HepG2 (cell line): ENCODE data around the gene ARAP1. TPM values are rescaled to one million over a fixed set of nuclear protein-coding genes. Genes with fewer than 3 reads are reported as not detected.

Source experiments
- ATAC-seq: fragments of 200-7000 bp; cut with Tn5 transposase; 3 replicates; pipeline ENCODE4 v1.9.1; 2020; ENCODE audit warnings: mild to moderate bottlenecking, moderate library complexity
- BruUV-seq: library from RNA; stranded (reverse); fragments of 400-500 nt; replicated peaks from 2 replicates; lab custom pipeline; 2021; lab: Mats Ljungman, UMichigan
- CTCF ChIA-PET: fragments of 300-600 bp; formaldehyde crosslinking; extraction: SDS; loops from one replicate; lab custom pipeline; 2021; ENCODE audit warnings: low total read pairs, inconsistent platforms, low intra/inter-chr PET ratio; lab: Yijun Ruan, JAX
- POLR2A ChIA-PET: fragments of 350-600 bp; sonication (Branson Sonifier 250); formaldehyde crosslinking; loops from one replicate; lab custom pipeline; 2020; ENCODE audit warnings: antibody characterized with exemption, inconsistent platforms; lab: Yijun Ruan, JAX
- DNase-seq: peaks from one replicate; pipeline ENCODE4 v3.0.0-alpha.2; 2015; ENCODE audit warnings: low spot score
- FAIRE-seq: peaks from 3 replicates; lab custom pipeline; 2011; peaks lifted over from hg19 to GRCh38; lab: Jason Lieb, UNC
- H2AFZ ChIP-seq: one replicate; pipeline ENCODE4 v1.6.1; 2011; ENCODE audit warnings: low read length, inconsistent platforms
- H3K27ac ChIP-seq: fragments of 300-600 bp; 3 replicates; pipeline ENCODE4 v1.8.0; 2011; ENCODE audit warnings: mixed run types, mild to moderate bottlenecking, mixed read lengths, low read length, inconsistent platforms; ENCODE audit not compliant: insufficient read depth; ENCODE audit errors: extremely low read length
- H3K27me3 ChIP-seq, 2 experiments: fragments of 200-600 bp in 1 of 2; 2 replicates in 1 of 2; 3 replicates in 1 of 2; pipeline versions ENCODE4 v1.6.0 to v1.8.0; 2011; ENCODE audit warnings: low read length in 2 of 2, mild to moderate bottlenecking in 2 of 2, moderate library complexity in 2 of 2, inconsistent platforms in 1 of 2; ENCODE audit not compliant: insufficient read depth in 2 of 2, control insufficient read depth in 1 of 2
- H3K36me3 ChIP-seq, 2 experiments: fragments of 200-600 bp in 1 of 2; replicated peaks in 1 of 2; 2 replicates in 1 of 2; 3 replicates in 1 of 2; pipeline versions ENCODE4 v1.5.1 to v1.8.0; 2011; ENCODE audit warnings: low read length in 2 of 2, inconsistent platforms in 1 of 2; ENCODE audit not compliant: insufficient read depth in 2 of 2, control insufficient read depth in 1 of 2
- H3K4me1 ChIP-seq: 2 replicates; pipeline ENCODE4 v1.5.1; 2012; ENCODE audit warnings: low read length, inconsistent platforms; ENCODE audit not compliant: insufficient read depth
- H3K4me2 ChIP-seq: 2 replicates; pipeline ENCODE4 v1.6.0; 2011; ENCODE audit warnings: low read depth, low read length, inconsistent platforms
- H3K4me3 ChIP-seq, 3 experiments: fragments of 200-600 bp in 1 of 3; sonication (generic), shearing (Covaris generic) in 1 of 3; replicated peaks in 1 of 3; 2 replicates each; pipeline ENCODE4 v1.5.1; 2011 to 2016; ENCODE audit warnings: low read length in 3 of 3, inconsistent platforms in 2 of 3, low read depth in 2 of 3, mild to moderate bottlenecking in 2 of 3, control low read depth in 1 of 3, mixed read lengths in 1 of 3; ENCODE audit not compliant: insufficient read depth in 1 of 3
- H3K79me2 ChIP-seq: one replicate; pipeline ENCODE4 v1.6.1; 2011; ENCODE audit warnings: low read length, inconsistent platforms; ENCODE audit not compliant: insufficient read depth
- H3K9ac ChIP-seq: 2 replicates; pipeline ENCODE4 v1.6.0; 2011; ENCODE audit warnings: mild to moderate bottlenecking, low read depth, low read length, inconsistent platforms; ENCODE audit not compliant: insufficient read depth
- H3K9me3 ChIP-seq: 2 replicates; pipeline ENCODE4 v1.5.1; 2012; ENCODE audit warnings: mild to moderate bottlenecking, low read length
- H4K20me1 ChIP-seq: 2 replicates; pipeline ENCODE4 v1.6.0; 2011; ENCODE audit warnings: inconsistent platforms, mild to moderate bottlenecking, low read length, moderate library complexity; ENCODE audit not compliant: insufficient read depth
- KAT8 ChIP-seq: IDR thresholded peaks from 2 replicates; pipeline ENCODE4 v1.6.1; 2016; ENCODE audit warnings: missing genetic modification reagents, missing compliant biosample characterization
- ZNF326 ChIP-seq: sonication (generic); formaldehyde crosslinking; IDR thresholded peaks from 2 replicates; pipeline ENCODE4 v1.4.0; 2020; ENCODE audit warnings: missing genetic modification reagents, borderline replicate concordance
- ZNF543 ChIP-seq: sonication (generic); formaldehyde crosslinking; IDR thresholded peaks from 2 replicates; pipeline ENCODE4 v1.4.0; 2020; ENCODE audit warnings: mild to moderate bottlenecking, missing genetic modification reagents
- ZNF616 ChIP-seq: sonication (generic); formaldehyde crosslinking; IDR thresholded peaks from 2 replicates; pipeline ENCODE4 v1.5.0; 2020; ENCODE audit warnings: low read depth, mild to moderate bottlenecking, missing genetic modification reagents
- WGBS: methylation state at CpG from one replicate; pipeline ENCODE4 v1.1.6; 2017; ENCODE audit warnings: low lambda C conversion rate; 5-methylcytosine and 5-hydroxymethylcytosine counted together
- in situ Hi-C: cut with HindIII; loops from 2 replicates; pipeline ENCODE4 v1.10.0; 2017; ENCODE audit warnings: low pct_unique_long_range_greater_than_20kb; ENCODE audit not compliant: extremely low pct_ligation_motif_present
- intact Hi-C: fragments of 100-400 bp; cut with micrococcal nuclease; formaldehyde crosslinking; loops from one replicate; pipeline ENCODE4 v1.10.0; 2022; ENCODE audit not compliant: unreplicated experiment
- polyA plus RNA-seq, 8 experiments: library from polyadenylated mRNA; depleted of rRNA in 3 of 8; stranded (reverse) in 7 of 8; unstranded in 1 of 8; fragments of >200 nt; fragmentation: Illumina TruSeq in 4 of 8; extraction: Trizol in 4 of 8; gene quantifications; 2 replicates each; pipeline versions ENCODE4 v1.2.1 to v1.2.3, GENCODE V29; 2011 to 2016; ENCODE audit warnings: low read depth in 4 of 8, missing spikeins in 1 of 8, mixed read lengths in 1 of 8; ENCODE audit not compliant: insufficient read depth in 1 of 8
- total RNA-seq, 5 experiments: library from RNA; depleted of rRNA; stranded (reverse); fragments of >200 nt; fragmentation: Illumina TruSeq; extraction: Trizol; gene quantifications; 2 replicates each; pipeline ENCODE4 v1.2.3, GENCODE V29; 2016; ENCODE audit warnings: low read depth in 1 of 5
- TF ChIP-seq, protein P1 (sequence below), 2 experiments: sonication (generic) in 1 of 2; formaldehyde crosslinking in 1 of 2; IDR thresholded peaks; 2 replicates each; pipeline versions ENCODE4 v1.4.0 to v1.6.1; 2018 to 2020; ENCODE audit warnings: missing genetic modification reagents in 2 of 2, borderline replicate concordance in 1 of 2, low read depth in 1 of 2, mild to moderate bottlenecking in 1 of 2, missing biosample characterization in 1 of 2
- TF ChIP-seq, protein P2 (sequence below): sonication (generic); formaldehyde crosslinking; IDR thresholded peaks from 2 replicates; pipeline ENCODE4 v1.5.0; 2020; ENCODE audit warnings: missing genetic modification reagents

ARAP1 gene
- total and polyA plus RNA-seq, 2 of the 13 experiments (the other 11 are each of a cell fraction or from before 2014, with no cell fraction given), result 43.2 to 55.5 TPM

DNA sequence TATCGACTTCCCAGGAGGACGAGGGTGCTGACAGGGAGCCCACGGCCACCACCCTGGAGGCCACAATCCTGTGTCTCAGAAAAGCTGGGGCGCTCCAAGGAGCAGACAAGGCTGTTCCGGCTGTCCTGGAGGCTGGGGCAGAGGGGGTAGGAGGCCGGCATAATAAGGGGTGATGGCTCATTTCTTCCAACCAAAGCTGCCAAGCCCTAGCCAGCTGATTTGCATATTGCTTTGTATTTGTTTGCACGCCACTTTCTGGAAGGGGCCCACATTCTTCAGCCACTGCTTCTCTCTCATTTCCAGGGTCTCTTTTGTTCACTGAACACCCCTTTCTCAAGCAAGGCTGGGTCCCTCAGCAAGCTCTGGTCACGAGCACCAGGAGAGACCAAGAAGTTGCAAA lies 82.7 kb downstream of the ARAP1 start:
- H3K27ac ChIP-seq, result no peak overlapping the region
- no TSS peak for BruUV-seq
- no peaks in the 10 kb centered on the region for H3K79me2 ChIP-seq
- CTCF ChIA-PET, result no interaction called here
- no peaks in the 10 kb centered on the region for H3K36me3 ChIP-seq
- ATAC-seq (no peak), FAIRE-seq (no peak), DNase-seq (no peak)
- peaks cover 1 to 28% of the 10 kb centered on the region in 2 experiments for H3K27me3 ChIP-seq
- POLR2A ChIA-PET, result no interaction called here
- H4K20me1 ChIP-seq, result no peaks in the 10 kb centered on the region
- H3K4me2 ChIP-seq, result no peak overlapping the region
- H3K4me3 ChIP-seq, result no peak overlapping the region
- H3K9ac ChIP-seq, result no peak overlapping the region
- no peak for TF ChIP-seq ZNF616 (CRISPR knock-in tag)
- no peak for TF ChIP-seq ZNF326
- TF ChIP-seq, protein P1, sequence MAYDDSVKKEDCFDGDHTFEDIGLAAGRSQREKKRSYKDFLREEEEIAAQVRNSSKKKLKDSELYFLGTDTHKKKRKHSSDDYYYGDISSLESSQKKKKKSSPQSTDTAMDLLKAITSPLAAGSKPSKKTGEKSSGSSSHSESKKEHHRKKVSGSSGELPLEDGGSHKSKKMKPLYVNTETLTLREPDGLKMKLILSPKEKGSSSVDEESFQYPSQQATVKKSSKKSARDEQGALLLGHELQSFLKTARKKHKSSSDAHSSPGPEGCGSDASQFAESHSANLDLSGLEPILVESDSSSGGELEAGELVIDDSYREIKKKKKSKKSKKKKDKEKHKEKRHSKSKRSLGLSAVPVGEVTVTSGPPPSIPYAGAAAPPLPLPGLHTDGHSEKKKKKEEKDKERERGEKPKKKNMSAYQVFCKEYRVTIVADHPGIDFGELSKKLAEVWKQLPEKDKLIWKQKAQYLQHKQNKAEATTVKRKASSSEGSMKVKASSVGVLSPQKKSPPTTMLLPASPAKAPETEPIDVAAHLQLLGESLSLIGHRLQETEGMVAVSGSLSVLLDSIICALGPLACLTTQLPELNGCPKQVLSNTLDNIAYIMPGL (CRISPR knock-in tag; IDR thresholded peaks at IDR 0.05; ENCODE audit: borderline replicate concordance in 1 of 2, low read depth in 1 of 2), result no peak
- no peak for TF ChIP-seq ZNF543 (CRISPR knock-in tag)
- TF ChIP-seq, protein P2, sequence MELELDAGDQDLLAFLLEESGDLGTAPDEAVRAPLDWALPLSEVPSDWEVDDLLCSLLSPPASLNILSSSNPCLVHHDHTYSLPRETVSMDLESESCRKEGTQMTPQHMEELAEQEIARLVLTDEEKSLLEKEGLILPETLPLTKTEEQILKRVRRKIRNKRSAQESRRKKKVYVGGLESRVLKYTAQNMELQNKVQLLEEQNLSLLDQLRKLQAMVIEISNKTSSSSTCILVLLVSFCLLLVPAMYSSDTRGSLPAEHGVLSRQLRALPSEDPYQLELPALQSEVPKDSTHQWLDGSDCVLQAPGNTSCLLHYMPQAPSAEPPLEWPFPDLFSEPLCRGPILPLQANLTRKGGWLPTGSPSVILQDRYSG (CRISPR knock-in tag), result no peak
- no peak for TF ChIP-seq KAT8
- H3K4me1 ChIP-seq, result no peaks in the 10 kb centered on the region
- in situ Hi-C loops, result no loop called here
- peaks cover 12% of the 10 kb centered on the region for H3K9me3 ChIP-seq
- intact Hi-C loops, result no loop called here
- H2AFZ ChIP-seq, result no peak overlapping the region
- 28% methylated on average over 3 of the region's 8 CpGs for WGBS
